Measurements from ENCODE around the gene DCHS1. TPM values are rescaled to one million over a fixed set of nuclear protein-coding genes. Genes with fewer than 3 reads are reported as not detected.

The DCHS1 gene
- total and polyA plus RNA-seq, 2 of the 13 experiments (the other 11 are each of a cell fraction or from before 2014, with no cell fraction given), result under 0.01 to 0.03 TPM

- TF ChIP-seq PRDM4 (CRISPR knock-in tag; IDR thresholded peaks at IDR 0.05; ENCODE audit: borderline replicate concordance) (peak; percentile 46; the same call in 1 of the 2 replicates), ZFY (CRISPR knock-in tag; IDR thresholded peaks at IDR 0.05) (peak; percentile 95), TAF1 (CRISPR knock-in tag; IDR thresholded peaks at IDR 0.05) (peak; percentile 85; the same call in 1 of the 2 replicates), RFX5 (IDR thresholded peaks at IDR 0.05; ENCODE audit: low read depth, low read length) (peak; percentile 47), MIER2 (CRISPR knock-in tag; IDR thresholded peaks at IDR 0.05) (no peak), ATF6 (CRISPR knock-in tag; conservative IDR thresholded peaks at IDR 0.05) (0 out of 2 replicates have a peak, but pooled peaks have one; percentile 60), ONECUT2 (CRISPR knock-in tag; IDR thresholded peaks at IDR 0.05) (no peak), ELK4 (CRISPR knock-in tag; IDR thresholded peaks at IDR 0.05; ENCODE audit: borderline replicate concordance) (no peak), PAWR (CRISPR knock-in tag; IDR thresholded peaks at IDR 0.05; ENCODE audit: borderline replicate concordance) (no peak), ZNF205 (CRISPR knock-in tag; IDR thresholded peaks at IDR 0.05) (peak; percentile 88), MTERF4 (CRISPR knock-in tag; IDR thresholded peaks at IDR 0.05) (peak; percentile 76), ZNF800 (CRISPR knock-in tag; IDR thresholded peaks at IDR 0.05) (peak; percentile 63; the same call in 1 of the 2 replicates), RNF2 (conservative IDR thresholded peaks at IDR 0.05; ENCODE audit: low read depth) (peak; percentile 78), PPARG (CRISPR knock-in tag; conservative IDR thresholded peaks at IDR 0.05) (0 out of 2 replicates have a peak, but pooled peaks have one; percentile 29), MTA1 (CRISPR knock-in tag; IDR thresholded peaks at IDR 0.05; ENCODE audit: borderline replicate concordance) (peak; percentile 81; the same call in 1 of the 2 replicates), ZIK1 (CRISPR knock-in tag; IDR thresholded peaks at IDR 0.05; ENCODE audit: borderline replicate concordance, low read depth) (peak; percentile 98), ZKSCAN5 (CRISPR knock-in tag; IDR thresholded peaks at IDR 0.05) (no peak), HOXA9 (CRISPR knock-in tag; IDR thresholded peaks at IDR 0.05; ENCODE audit: borderline replicate concordance) (no peak), TFDP1 (CRISPR knock-in tag; IDR thresholded peaks at IDR 0.05; ENCODE audit: borderline replicate concordance) (peak; percentile 88; the same call in 1 of the 2 replicates)
These were observed 52.1 kb downstream of the DCHS1 start, which contains the start of the genes ILK and RRP8 (continued) for GRCh38 chr11:6603287-6604080.
